ENCODE measurements around the gene LNP1. TPM values are rescaled to one million over a fixed set of nuclear protein-coding genes. Genes with fewer than 3 reads are reported as not detected.
"Not testable (repeated sequence)": the region's sequence is repeated elsewhere in the genome, so short reads cannot be mapped to it uniquely, and the experiment has no call there.

LNP1 gene
- total RNA-seq, 6 donors from 2014 or later, result 1.4 to 5.2 (median 2.1) TPM

DNA sequence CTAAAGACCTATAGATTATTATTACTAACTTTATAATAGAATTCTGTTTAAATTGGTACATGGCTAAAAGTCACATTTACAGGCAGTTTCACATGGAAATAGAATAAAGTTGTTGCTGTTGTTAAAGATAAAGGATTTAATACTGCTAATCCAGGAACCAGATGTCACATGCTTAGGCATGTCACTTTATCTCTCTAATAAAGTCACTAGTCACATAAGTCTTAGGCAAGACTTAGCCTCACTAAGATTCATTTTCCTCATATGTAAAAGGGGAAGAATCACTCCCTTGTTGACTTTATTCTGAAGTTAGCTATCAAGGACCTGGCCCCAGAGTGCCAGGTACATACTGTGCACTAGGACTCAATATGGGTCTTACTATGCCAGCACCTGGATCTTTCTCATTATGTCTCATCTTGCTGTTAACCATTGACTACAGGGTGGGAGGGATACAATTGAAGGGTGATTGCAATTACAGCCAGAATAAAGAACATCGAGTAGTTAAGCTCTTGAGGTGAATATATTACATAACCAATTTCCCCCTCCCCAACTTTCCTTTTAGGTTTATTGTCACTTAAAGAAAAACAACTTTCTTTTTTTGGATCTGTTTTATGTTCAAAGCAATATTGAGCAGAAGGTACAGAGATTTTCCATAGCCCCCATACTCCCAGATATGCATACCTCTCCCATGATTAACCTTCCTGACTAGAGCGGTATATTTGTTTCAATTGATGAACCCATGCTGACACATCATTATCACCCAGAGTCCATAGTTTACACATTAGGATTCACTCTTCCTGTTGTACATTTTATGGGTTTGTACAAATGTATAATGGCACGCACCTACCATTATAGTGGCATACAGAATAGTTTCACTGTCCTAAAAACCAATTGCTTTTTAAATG is 36.6 kb downstream of the LNP1 start:
- Histone ChIP-seq H3K36me3 (no peaks in the 10 kb centered on the region), H3K4me1 (no peaks in the 10 kb centered on the region), H3K27me3 (no peaks in the 10 kb centered on the region), H3K27ac (no peak overlapping the region), H3K9me3 (no peaks in the 10 kb centered on the region), H3K4me3 (no peak overlapping the region)
- TF ChIP-seq POLR2AphosphoS5 (IDR thresholded peaks at IDR 0.05), result no peak
- no peak for TF ChIP-seq CTCF (IDR thresholded peaks at IDR 0.05)
- TF ChIP-seq EP300 (IDR thresholded peaks at IDR 0.05), result no peak
- no peak for TF ChIP-seq POLR2A (IDR thresholded peaks at IDR 0.05)
- ATAC-seq (ENCODE audit: low FRiP score in 2 of 2), result no peak
- 84 to 88% methylated on average over 3 of the region's 3 CpGs for WGBS, 2 donors
- no peak for DNase-seq

DNA sequence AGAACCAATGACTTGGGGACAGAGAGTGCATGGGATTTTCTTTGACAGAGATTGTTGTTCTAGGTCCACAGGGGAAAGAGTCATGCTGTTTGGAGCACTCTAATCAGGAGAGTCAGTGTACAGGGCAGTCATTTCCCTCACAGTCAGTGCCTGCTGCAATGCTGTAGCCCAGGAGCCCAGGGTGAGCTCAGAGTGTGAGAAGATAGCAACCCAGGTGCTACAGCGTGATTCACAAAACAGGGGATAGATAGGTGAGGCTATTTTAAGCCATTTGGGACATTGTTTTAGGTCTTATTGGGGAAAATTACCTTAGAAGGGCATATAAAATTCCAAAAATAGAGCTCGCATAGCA is 37.3 kb downstream of the LNP1 start:
- H3K4me1 ChIP-seq, result no peaks in the 10 kb centered on the region
- 93 to 95% methylated on average over 2 of the region's 2 CpGs for WGBS, 2 donors
- no peaks in the 10 kb centered on the region for H3K27me3 ChIP-seq
- H3K9me3 ChIP-seq, result peaks cover 0 to 5% (median 0%) of the 10 kb centered on the region in 4 donors
- TF ChIP-seq CTCF (IDR thresholded peaks at IDR 0.05) (no peak), EP300 (IDR thresholded peaks at IDR 0.05) (no peak), POLR2A (IDR thresholded peaks at IDR 0.05) (no peak), POLR2AphosphoS5 (IDR thresholded peaks at IDR 0.05) (no peak)
- H3K36me3 ChIP-seq, result no peaks in the 10 kb centered on the region
- H3K4me3 ChIP-seq, result no peak overlapping the region
- H3K27ac ChIP-seq, result no peak overlapping the region
- ATAC-seq (ENCODE audit: low FRiP score in 2 of 2), result no peak
- DNase-seq, result no peak

DNA sequence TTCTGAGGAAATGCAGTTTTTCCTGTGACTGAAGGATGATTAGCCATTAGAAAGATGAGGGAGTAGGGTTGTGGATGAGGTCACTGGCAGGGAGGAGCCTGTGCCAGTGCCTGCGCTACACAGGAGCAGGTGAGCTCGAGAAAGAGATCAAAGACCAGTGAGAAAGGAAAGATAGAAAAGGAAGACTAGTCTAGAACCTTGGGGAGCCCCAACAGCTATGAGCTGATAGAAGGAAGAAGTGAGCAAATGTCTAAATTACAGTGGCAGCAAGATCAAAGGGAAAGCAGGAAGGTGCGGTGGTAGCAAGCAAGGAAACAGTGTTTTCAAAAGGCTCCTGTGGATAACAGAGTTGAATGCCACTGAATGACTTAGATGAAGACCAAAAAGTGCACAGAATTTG is 39.6 kb downstream of the LNP1 start:
- ATAC-seq (ENCODE audit: low FRiP score in 2 of 2), result no peak

DNA sequence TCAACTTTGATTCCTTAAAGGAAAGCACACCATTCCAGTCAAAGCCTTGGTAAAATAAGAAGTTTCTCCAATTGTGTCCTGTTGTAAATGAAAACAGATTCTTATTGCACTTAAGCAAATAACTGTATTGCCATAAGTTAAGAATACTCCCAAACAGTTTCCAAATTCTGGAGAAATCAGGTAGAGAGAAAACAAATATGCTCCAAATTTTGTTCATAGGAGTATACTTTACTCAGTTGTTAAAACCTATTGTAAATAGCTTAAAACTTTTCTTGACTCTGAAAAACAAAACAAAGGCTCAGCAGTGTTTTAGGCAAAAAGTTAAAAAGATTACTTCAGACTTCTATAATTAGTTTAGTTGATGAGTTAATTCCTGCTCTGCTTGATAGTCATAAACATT is 42.4 kb downstream of the LNP1 start:
- no peaks in the 10 kb centered on the region for H3K36me3 ChIP-seq
- H3K4me1 ChIP-seq, result no peaks in the 10 kb centered on the region
- H3K27ac ChIP-seq, result no peak overlapping the region
- H3K27me3 ChIP-seq, result no peaks in the 10 kb centered on the region
- DNase-seq (no peak), ATAC-seq (ENCODE audit: low FRiP score in 2 of 2) (no peak)
- H3K9me3 ChIP-seq, result peaks cover 0 to 5% (median 0%) of the 10 kb centered on the region in 4 donors
- TF ChIP-seq POLR2AphosphoS5 (IDR thresholded peaks at IDR 0.05) (no peak), POLR2A (IDR thresholded peaks at IDR 0.05) (no peak), CTCF (IDR thresholded peaks at IDR 0.05) (no peak), EP300 (IDR thresholded peaks at IDR 0.05) (no peak)
- no peak overlapping the region for H3K4me3 ChIP-seq

More for the DNA sequence above, 39.6 kb downstream of the LNP1 start:
- no peak overlapping the region for H3K27ac ChIP-seq
- no peak for TF ChIP-seq POLR2AphosphoS5 (IDR thresholded peaks at IDR 0.05)
- TF ChIP-seq POLR2A (IDR thresholded peaks at IDR 0.05), result no peak
- no peak for TF ChIP-seq EP300 (IDR thresholded peaks at IDR 0.05)
- TF ChIP-seq CTCF (IDR thresholded peaks at IDR 0.05), result no peak
- no peaks in the 10 kb centered on the region for H3K36me3 ChIP-seq
- H3K9me3 ChIP-seq, result peaks cover 0 to 5% (median 0%) of the 10 kb centered on the region in 4 donors
- H3K27me3 ChIP-seq, result no peaks in the 10 kb centered on the region
- WGBS, 2 donors, result 91% methylated on average over 3 of the region's 3 CpGs
- H3K4me1 ChIP-seq, result no peaks in the 10 kb centered on the region
- no peak overlapping the region for H3K4me3 ChIP-seq
- DNase-seq, result no peak

- H3K9me3 ChIP-seq; ATAC-seq (ENCODE audit: low FRiP score in 2 of 2); H3K27me3 ChIP-seq; DNase-seq; H3K27ac ChIP-seq; H3K4me3 ChIP-seq; H3K4me1 ChIP-seq; H3K36me3 ChIP-seq: not testable (repeated sequence)
- WGBS, 2 donors, result 96 to 100% methylated on average over 3 of the region's 3 CpGs
Observed at GRCh38 chr3:100447067-100447466, 45.7 kb downstream of the LNP1 start.
